ENCODE results near the gene ADRB2. TPM values are rescaled to one million over a fixed set of nuclear protein-coding genes. Genes with fewer than 3 reads are reported as not detected.

The ADRB2 gene
- total and polyA plus RNA-seq, 2 of the 13 experiments (the other 11 are each of a cell fraction or from before 2014, with no cell fraction given), result not detected

DNA sequence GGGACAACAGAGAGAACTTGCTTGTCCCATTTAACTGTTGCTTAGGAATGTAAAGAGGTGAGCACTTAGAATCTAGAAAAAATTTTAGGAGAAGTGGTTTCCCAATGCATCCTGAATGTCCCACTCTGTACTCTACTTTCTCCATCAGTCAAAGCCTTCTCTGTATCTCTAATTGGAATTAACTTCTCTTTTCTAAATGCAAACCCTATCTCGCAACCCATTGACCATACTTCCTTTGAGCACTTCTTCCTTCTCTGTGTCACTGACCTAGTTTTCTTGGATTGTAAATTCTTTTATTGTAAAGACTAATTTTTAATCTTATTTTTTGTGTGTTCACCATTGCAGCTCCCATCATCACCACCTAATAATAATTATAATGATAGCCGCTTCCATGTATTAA lies 33.3 kb downstream of the ADRB2 start:
- 49% methylated on average over 2 of the region's 2 CpGs for WGBS (ENCODE audit: low lambda C conversion rate)
- H3K9me3 ChIP-seq (ENCODE audit: low read length), result no peaks in the 10 kb centered on the region
- DNase-seq (ENCODE audit: low spot score) (no peak), ATAC-seq (no peak), FAIRE-seq (no peak)
- H3K4me3 ChIP-seq (replicated peaks in 1 of 3; ENCODE audit: insufficient read depth in 1 of 3, low read depth in 2 of 3, low read length in 3 of 3), result no peak overlapping the region
- intact Hi-C loops (cut with micrococcal nuclease; ENCODE audit: unreplicated experiment), result no loop called here
- no TSS peak for BruUV-seq (replicated peaks)
- no peaks in the 10 kb centered on the region for H3K4me1 ChIP-seq (ENCODE audit: insufficient read depth, low read length)
- H3K9ac ChIP-seq (ENCODE audit: insufficient read depth, low read depth, low read length), result no peak overlapping the region
- H4K20me1 ChIP-seq (ENCODE audit: insufficient read depth, low read length), result no peaks in the 10 kb centered on the region
- no peak overlapping the region for H3K27ac ChIP-seq (ENCODE audit: extremely low read length, insufficient read depth, low read length)
- H2AFZ ChIP-seq (ENCODE audit: low read length), result no peak overlapping the region
- POLR2A ChIA-PET, result no interaction called here
- H3K27me3 ChIP-seq (ENCODE audit: control insufficient read depth in 1 of 2, insufficient read depth in 2 of 2, low read length in 2 of 2), result no peaks in the 10 kb centered on the region
- in situ Hi-C loops (cut with HindIII; ENCODE audit: extremely low pct_ligation_motif_present, low pct_unique_long_range_greater_than_20kb), result no loop called here
- no peaks in the 10 kb centered on the region for H3K36me3 ChIP-seq (replicated peaks in 1 of 2; ENCODE audit: control insufficient read depth in 1 of 2, insufficient read depth in 2 of 2, low read length in 2 of 2)
- CTCF ChIA-PET (ENCODE audit: low intra/inter-chr PET ratio, low total read pairs), result no interaction called here
- TF ChIP-seq, protein P1, sequence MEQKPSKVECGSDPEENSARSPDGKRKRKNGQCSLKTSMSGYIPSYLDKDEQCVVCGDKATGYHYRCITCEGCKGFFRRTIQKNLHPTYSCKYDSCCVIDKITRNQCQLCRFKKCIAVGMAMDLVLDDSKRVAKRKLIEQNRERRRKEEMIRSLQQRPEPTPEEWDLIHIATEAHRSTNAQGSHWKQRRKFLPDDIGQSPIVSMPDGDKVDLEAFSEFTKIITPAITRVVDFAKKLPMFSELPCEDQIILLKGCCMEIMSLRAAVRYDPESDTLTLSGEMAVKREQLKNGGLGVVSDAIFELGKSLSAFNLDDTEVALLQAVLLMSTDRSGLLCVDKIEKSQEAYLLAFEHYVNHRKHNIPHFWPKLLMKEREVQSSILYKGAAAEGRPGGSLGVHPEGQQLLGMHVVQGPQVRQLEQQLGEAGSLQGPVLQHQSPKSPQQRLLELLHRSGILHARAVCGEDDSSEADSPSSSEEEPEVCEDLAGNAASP (CRISPR knock-in tag; IDR thresholded peaks at IDR 0.05; ENCODE audit: borderline replicate concordance), result no peak
- TF ChIP-seq NR2F2 (IDR thresholded peaks at IDR 0.05; ENCODE audit: borderline replicate concordance, low read depth), result no peak
- TF ChIP-seq NFIB (CRISPR knock-in tag; IDR thresholded peaks at IDR 0.05; ENCODE audit: borderline replicate concordance), result no peak
- no peak for TF ChIP-seq NCOA2 (CRISPR knock-in tag; IDR thresholded peaks at IDR 0.05)
- TF ChIP-seq SRF (IDR thresholded peaks at IDR 0.05; ENCODE audit: low read depth, low read length), result no peak
- no peak overlapping the region for H3K4me2 ChIP-seq (ENCODE audit: low read depth, low read length)
- no peaks in the 10 kb centered on the region for H3K79me2 ChIP-seq (ENCODE audit: insufficient read depth, low read length)

DNA sequence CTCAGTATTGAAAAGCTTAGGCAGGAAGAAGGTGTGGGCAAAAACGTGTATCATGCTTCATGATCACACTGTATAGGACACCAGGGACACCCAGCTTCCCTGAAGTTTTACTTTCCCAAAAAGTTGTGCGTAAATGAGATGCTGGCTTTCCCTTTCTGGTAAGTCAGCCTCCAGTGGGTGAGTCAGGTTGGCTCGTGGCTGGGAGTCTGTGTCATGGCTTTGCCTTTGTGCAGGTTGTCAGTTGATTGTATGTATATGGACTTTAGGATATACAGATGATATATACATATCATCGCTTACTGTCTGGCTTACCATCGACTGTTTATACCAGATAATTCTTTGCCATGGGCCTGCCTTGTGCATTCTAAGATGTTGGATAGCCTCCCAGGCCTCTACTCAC lies 34.2 kb downstream of the ADRB2 start:
- Histone ChIP-seq H3K27me3 (ENCODE audit: control insufficient read depth in 1 of 2, insufficient read depth in 2 of 2, low read length in 2 of 2) (no peaks in the 10 kb centered on the region), H4K20me1 (ENCODE audit: insufficient read depth, low read length) (no peaks in the 10 kb centered on the region), H3K4me1 (ENCODE audit: insufficient read depth, low read length) (no peaks in the 10 kb centered on the region), H3K79me2 (ENCODE audit: insufficient read depth, low read length) (no peaks in the 10 kb centered on the region), H2AFZ (ENCODE audit: low read length) (no peak overlapping the region), H3K9me3 (ENCODE audit: low read length) (no peaks in the 10 kb centered on the region), H3K4me2 (ENCODE audit: low read depth, low read length) (no peak overlapping the region), H3K9ac (ENCODE audit: insufficient read depth, low read depth, low read length) (no peak overlapping the region), H3K27ac (ENCODE audit: extremely low read length, insufficient read depth, low read length) (no peak overlapping the region), H3K36me3 (replicated peaks in 1 of 2; ENCODE audit: control insufficient read depth in 1 of 2, insufficient read depth in 2 of 2, low read length in 2 of 2) (no peaks in the 10 kb centered on the region), H3K4me3 (replicated peaks in 1 of 3; ENCODE audit: insufficient read depth in 1 of 3, low read depth in 2 of 3, low read length in 3 of 3) (no peak overlapping the region)
- FAIRE-seq (no peak), ATAC-seq (no peak), DNase-seq (ENCODE audit: low spot score) (no peak)
- CTCF ChIA-PET (ENCODE audit: low intra/inter-chr PET ratio, low total read pairs), result no interaction called here
- intact Hi-C loops (cut with micrococcal nuclease; ENCODE audit: unreplicated experiment) (no loop called here), in situ Hi-C loops (cut with HindIII; ENCODE audit: extremely low pct_ligation_motif_present, low pct_unique_long_range_greater_than_20kb) (no loop called here)
- 53% methylated on average over 4 of the region's 5 CpGs for WGBS (ENCODE audit: low lambda C conversion rate)
- no TSS peak for BruUV-seq (replicated peaks)
- POLR2A ChIA-PET, result no interaction called here
- TF ChIP-seq RFXANK (CRISPR knock-in tag; IDR thresholded peaks at IDR 0.05) (no peak), HMG20A (CRISPR knock-in tag; IDR thresholded peaks at IDR 0.05; ENCODE audit: borderline replicate concordance) (no peak), ELF1 (CRISPR knock-in tag; IDR thresholded peaks at IDR 0.05) (no peak), NCOR1 (IDR thresholded peaks at IDR 0.05; ENCODE audit: borderline replicate concordance, low read length) (no peak), SMARCC2 (IDR thresholded peaks at IDR 0.05) (no peak), ZNF724P (CRISPR knock-in tag; IDR thresholded peaks at IDR 0.05; ENCODE audit: borderline replicate concordance) (no peak), DNMT1 (CRISPR knock-in tag; IDR thresholded peaks at IDR 0.05) (no peak)
- TF ChIP-seq, protein P2, sequence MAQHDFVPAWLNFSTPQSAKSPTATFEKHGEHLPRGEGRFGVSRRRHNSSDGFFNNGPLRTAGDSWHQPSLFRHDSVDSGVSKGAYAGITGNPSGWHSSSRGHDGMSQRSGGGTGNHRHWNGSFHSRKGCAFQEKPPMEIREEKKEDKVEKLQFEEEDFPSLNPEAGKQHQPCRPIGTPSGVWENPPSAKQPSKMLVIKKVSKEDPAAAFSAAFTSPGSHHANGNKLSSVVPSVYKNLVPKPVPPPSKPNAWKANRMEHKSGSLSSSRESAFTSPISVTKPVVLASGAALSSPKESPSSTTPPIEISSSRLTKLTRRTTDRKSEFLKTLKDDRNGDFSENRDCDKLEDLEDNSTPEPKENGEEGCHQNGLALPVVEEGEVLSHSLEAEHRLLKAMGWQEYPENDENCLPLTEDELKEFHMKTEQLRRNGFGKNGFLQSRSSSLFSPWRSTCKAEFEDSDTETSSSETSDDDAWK (CRISPR knock-in tag; IDR thresholded peaks at IDR 0.05), result no peak
- TF ChIP-seq, protein P3, sequence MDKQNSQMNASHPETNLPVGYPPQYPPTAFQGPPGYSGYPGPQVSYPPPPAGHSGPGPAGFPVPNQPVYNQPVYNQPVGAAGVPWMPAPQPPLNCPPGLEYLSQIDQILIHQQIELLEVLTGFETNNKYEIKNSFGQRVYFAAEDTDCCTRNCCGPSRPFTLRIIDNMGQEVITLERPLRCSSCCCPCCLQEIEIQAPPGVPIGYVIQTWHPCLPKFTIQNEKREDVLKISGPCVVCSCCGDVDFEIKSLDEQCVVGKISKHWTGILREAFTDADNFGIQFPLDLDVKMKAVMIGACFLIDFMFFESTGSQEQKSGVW (CRISPR knock-in tag; IDR thresholded peaks at IDR 0.05; ENCODE audit: borderline replicate concordance), result no peak
- TF ChIP-seq, protein P4, sequence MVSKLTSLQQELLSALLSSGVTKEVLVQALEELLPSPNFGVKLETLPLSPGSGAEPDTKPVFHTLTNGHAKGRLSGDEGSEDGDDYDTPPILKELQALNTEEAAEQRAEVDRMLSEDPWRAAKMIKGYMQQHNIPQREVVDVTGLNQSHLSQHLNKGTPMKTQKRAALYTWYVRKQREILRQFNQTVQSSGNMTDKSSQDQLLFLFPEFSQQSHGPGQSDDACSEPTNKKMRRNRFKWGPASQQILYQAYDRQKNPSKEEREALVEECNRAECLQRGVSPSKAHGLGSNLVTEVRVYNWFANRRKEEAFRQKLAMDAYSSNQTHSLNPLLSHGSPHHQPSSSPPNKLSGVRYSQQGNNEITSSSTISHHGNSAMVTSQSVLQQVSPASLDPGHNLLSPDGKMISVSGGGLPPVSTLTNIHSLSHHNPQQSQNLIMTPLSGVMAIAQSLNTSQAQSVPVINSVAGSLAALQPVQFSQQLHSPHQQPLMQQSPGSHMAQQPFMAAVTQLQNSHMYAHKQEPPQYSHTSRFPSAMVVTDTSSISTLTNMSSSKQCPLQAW (CRISPR knock-in tag; IDR thresholded peaks at IDR 0.05), result no peak

All from HepG2 (cell line).